GM13976 (cell line): ENCODE data around the gene SORBS2.

Experiments used
- DNase-seq: peaks from one replicate; pipeline ENCODE4 v3.0.0; 2012; ENCODE audit warnings: low spot score
- in situ Hi-C: fragments of 300-500 bp; cut with MboI; formaldehyde crosslinking; loops from one replicate; pipeline ENCODE4 v1.12.0; 2022; ENCODE audit warnings: low sequenced_read_pairs, mixed read lengths, inconsistent platforms; ENCODE audit not compliant: unreplicated experiment
- TF ChIP-seq, protein P1 (sequence below): IDR thresholded peaks from 2 replicates; pipeline ENCODE4 v1.5.1; 2012; ENCODE audit warnings: borderline replicate concordance, mild to moderate bottlenecking; ENCODE audit not compliant: insufficient read depth; ENCODE audit errors: extremely low read depth, missing control alignments, control extremely low read depth

SORBS2 gene

DNA sequence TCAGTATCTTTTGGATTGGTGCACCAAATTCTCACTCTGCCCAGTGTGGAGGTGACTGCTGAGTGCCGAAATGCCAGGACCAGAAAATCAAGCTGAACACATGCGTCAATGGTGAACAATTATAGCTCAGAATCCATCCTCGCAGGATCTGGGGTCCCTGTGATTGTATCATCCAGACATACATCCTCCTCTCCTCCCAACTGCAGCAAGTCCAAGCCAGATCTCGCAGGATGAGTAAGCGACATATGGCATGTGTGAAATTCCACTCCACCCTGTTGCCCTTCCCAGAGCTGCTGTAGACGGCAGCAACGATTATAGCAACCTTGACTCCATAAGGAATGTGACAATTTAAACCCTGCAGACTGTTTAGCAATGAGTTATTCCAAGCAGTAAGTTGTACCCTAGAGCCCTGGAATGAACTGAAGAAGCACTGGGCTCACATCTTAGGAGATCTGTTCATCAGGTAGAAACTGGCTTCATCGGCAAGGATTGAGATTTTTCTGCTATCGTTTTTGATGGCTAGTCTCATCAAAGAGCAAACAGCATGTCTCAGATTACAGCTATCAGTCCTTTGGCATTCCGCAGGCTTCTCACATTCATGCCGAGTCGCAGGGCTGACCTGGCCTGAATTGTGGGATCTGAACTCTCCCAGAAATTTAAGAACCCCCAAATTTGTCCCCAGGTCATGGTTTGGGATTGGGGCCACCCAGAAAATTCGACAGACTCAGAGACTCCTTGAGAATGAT, 35.5 kb upstream of the SORBS2 start:
- TF ChIP-seq, protein P1, sequence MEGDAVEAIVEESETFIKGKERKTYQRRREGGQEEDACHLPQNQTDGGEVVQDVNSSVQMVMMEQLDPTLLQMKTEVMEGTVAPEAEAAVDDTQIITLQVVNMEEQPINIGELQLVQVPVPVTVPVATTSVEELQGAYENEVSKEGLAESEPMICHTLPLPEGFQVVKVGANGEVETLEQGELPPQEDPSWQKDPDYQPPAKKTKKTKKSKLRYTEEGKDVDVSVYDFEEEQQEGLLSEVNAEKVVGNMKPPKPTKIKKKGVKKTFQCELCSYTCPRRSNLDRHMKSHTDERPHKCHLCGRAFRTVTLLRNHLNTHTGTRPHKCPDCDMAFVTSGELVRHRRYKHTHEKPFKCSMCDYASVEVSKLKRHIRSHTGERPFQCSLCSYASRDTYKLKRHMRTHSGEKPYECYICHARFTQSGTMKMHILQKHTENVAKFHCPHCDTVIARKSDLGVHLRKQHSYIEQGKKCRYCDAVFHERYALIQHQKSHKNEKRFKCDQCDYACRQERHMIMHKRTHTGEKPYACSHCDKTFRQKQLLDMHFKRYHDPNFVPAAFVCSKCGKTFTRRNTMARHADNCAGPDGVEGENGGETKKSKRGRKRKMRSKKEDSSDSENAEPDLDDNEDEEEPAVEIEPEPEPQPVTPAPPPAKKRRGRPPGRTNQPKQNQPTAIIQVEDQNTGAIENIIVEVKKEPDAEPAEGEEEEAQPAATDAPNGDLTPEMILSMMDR, result no peak
- in situ Hi-C loops, result no loop called here
- DNase-seq, result no peak

DNA sequence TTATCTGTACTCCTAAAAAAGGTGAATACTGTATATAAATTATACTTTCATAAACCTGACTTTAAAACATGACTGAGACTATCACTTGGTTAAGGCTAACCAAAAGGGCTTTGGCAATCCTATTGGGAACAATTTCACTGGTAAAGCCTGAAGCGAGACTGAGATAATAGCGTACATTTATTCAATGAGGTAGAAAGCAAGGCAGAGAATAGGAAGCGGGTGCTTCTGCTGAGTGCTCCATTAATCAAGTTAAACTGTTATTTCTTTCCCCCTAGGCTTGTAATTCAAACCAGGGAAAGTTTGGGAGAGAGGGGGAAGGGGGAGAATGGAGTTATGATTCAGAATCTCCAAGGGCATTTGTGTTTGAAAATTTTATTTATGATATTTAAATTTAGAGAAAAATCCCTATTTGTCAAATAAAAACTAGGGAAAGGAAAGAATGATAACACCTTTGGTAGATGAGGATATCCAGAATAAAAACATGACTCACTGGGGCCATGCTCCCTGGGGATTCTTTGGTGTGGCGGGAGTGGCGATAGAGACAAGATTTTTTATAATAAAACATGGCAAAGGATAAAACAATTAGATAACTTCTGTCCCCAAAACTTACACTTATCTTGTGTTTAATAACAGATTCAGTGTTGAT, 34.6 kb upstream of the SORBS2 start:
- TF ChIP-seq, protein P1, result no peak
- in situ Hi-C loops, result no loop called here
- DNase-seq, result no peak

DNA sequence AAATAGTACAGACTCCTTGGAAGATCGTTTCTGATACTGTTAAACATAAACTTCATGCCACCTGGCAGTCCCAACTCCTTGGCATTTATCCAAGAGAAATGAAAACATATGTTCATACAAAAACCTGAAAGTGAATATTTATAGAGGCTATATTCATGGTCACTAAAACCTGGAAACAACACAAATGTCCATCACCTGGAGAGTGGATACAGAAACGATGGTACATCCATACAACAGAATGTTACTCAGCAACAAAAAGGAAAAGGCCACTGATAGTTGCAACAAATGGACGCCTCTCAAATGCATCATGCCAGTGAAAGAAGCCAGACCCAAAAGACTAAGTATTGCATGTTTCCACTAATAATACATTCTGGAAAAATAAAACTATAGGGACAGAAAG, 34.0 kb upstream of the SORBS2 start:
- TF ChIP-seq, protein P1, result no peak
- no peak for DNase-seq
- in situ Hi-C loops, result no loop called here

DNA sequence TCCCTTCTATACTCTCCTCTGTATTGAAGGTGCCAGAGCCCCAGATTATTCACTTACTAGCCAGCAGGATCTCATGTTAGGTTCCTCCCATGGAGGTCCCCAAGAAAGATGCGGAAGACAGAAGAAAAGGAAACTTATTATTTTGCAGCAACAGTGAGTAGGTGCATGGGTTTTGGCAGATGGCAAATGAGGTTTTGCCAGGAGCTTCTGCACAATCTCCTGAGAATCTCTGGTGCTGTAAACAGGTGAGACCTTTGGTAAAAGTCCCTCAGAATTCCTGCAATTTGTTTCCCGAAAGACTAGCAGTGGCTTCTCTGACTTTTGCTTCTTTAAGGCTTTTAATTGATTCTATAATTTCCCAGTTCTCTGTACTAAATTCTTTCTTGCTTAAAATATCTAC, 29.5 kb upstream of the SORBS2 start:
- TF ChIP-seq, protein P1, result no peak
- in situ Hi-C loops, result no loop called here
- no peak for DNase-seq

GRCh38 chr4:185840953-185841352, 29.0 kb upstream of the SORBS2 start:
- DNase-seq, result no peak
- TF ChIP-seq, protein P1, result no peak
- in situ Hi-C loops, result no loop called here

GRCh38 chr4:185840201-185840600, 28.2 kb upstream of the SORBS2 start:
- in situ Hi-C loops, result no loop called here
- TF ChIP-seq, protein P1, result no peak
- DNase-seq, result no peak
